ENCODE measurements around the gene KCNJ14. TPM values are rescaled to one million over a fixed set of nuclear protein-coding genes. Genes with fewer than 3 reads are reported as not detected.

The KCNJ14 gene
- polyA plus RNA-seq, 1 of the 3 experiments (the other 2 are of a cell fraction), result 1.2 TPM

DNA sequence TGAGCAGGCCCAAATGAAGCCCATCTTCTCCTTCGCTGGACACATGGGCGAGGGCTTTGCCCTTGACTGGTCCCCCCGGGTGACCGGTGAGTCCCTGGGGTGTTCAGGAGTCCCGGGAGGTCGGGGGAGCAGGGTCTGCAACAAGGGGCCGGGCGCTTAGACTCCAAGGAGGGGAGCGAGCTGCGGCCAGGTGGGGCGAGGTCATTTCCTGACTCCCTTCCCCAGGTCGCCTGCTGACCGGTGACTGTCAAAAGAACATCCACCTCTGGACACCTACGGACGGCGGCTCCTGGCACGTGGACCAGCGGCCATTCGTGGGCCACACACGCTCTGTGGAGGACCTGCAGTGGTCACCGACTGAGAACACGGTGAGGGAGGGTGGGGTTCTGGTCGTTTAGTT is 4.9 kb upstream of the KCNJ14 start:
- Histone ChIP-seq H2AFZ (ENCODE audit: low read depth) (no peak overlapping the region), H3K79me2 (ENCODE audit: insufficient read depth) (peaks cover 40% of the 10 kb centered on the region), H3F3A (replicated peaks; ENCODE audit: insufficient read depth) (peaks cover 8% of the 10 kb centered on the region), H3K9ac (no peak overlapping the region), H3K4me3 (ENCODE audit: low read depth in 2 of 2, low read length in 1 of 2) (no peak overlapping the region), H3K9me3 (no peaks in the 10 kb centered on the region), H4K20me1 (ENCODE audit: insufficient read depth) (no peaks in the 10 kb centered on the region), H3K27me3 (ENCODE audit: insufficient read depth) (no peaks in the 10 kb centered on the region), H3K4me1 (ENCODE audit: control insufficient read depth in 1 of 2, insufficient read depth in 2 of 2, low read depth in 1 of 2, low read length in 1 of 2) (peaks cover 0 to 5% of the 10 kb centered on the region in 2 experiments; a peak in 2 of 4 replicates), H3K9me2 (no peaks in the 10 kb centered on the region), H3K36me3 (replicated peaks in 1 of 2; ENCODE audit: control insufficient read depth in 1 of 2, insufficient read depth in 2 of 2, low read length in 1 of 2) (peaks cover 38% of the 10 kb centered on the region in 2 experiments), H3K4me2 (no peak overlapping the region), H3K27ac (ENCODE audit: low read depth in 2 of 2, low read length in 1 of 2) (no peak overlapping the region)
- TF ChIP-seq, protein P1, sequence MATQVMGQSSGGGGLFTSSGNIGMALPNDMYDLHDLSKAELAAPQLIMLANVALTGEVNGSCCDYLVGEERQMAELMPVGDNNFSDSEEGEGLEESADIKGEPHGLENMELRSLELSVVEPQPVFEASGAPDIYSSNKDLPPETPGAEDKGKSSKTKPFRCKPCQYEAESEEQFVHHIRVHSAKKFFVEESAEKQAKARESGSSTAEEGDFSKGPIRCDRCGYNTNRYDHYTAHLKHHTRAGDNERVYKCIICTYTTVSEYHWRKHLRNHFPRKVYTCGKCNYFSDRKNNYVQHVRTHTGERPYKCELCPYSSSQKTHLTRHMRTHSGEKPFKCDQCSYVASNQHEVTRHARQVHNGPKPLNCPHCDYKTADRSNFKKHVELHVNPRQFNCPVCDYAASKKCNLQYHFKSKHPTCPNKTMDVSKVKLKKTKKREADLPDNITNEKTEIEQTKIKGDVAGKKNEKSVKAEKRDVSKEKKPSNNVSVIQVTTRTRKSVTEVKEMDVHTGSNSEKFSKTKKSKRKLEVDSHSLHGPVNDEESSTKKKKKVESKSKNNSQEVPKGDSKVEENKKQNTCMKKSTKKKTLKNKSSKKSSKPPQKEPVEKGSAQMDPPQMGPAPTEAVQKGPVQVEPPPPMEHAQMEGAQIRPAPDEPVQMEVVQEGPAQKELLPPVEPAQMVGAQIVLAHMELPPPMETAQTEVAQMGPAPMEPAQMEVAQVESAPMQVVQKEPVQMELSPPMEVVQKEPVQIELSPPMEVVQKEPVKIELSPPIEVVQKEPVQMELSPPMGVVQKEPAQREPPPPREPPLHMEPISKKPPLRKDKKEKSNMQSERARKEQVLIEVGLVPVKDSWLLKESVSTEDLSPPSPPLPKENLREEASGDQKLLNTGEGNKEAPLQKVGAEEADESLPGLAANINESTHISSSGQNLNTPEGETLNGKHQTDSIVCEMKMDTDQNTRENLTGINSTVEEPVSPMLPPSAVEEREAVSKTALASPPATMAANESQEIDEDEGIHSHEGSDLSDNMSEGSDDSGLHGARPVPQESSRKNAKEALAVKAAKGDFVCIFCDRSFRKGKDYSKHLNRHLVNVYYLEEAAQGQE (IDR thresholded peaks at IDR 0.05; ENCODE audit: low read depth, low read length), result no peak
- TF ChIP-seq MAX (IDR thresholded peaks at IDR 0.05; ENCODE audit: low read depth) (no peak), RCOR1 (IDR thresholded peaks at IDR 0.05; ENCODE audit: low read length) (no peak), USF1 (IDR thresholded peaks at IDR 0.05; ENCODE audit: borderline replicate concordance, low read depth) (no peak), GABPA (IDR thresholded peaks at IDR 0.05; ENCODE audit: low read depth) (no peak), MXI1 (IDR thresholded peaks at IDR 0.05; ENCODE audit: low read depth, low read length) (no peak), RAD21 (IDR thresholded peaks at IDR 0.05; ENCODE audit: low read length) (no peak), FOXM1 (IDR thresholded peaks at IDR 0.05; ENCODE audit: low read depth) (no peak), RFX5 (IDR thresholded peaks at IDR 0.05; ENCODE audit: low read length) (no peak), FOSL2 (IDR thresholded peaks at IDR 0.05; ENCODE audit: borderline replicate concordance, low read depth) (no peak), YY1 (IDR thresholded peaks at IDR 0.05; ENCODE audit: low read depth) (no peak), NRF1 (IDR thresholded peaks at IDR 0.05; ENCODE audit: low read depth, low read length) (no peak), JUND (IDR thresholded peaks at IDR 0.05) (no peak), ELF1 (IDR thresholded peaks at IDR 0.05) (no peak), EZH2phosphoT487 (IDR thresholded peaks at IDR 0.05; ENCODE audit: borderline replicate concordance, low read depth) (no peak), SMC3 (IDR thresholded peaks at IDR 0.05; ENCODE audit: low read depth, low read length) (no peak)
- TF ChIP-seq, protein P2, sequence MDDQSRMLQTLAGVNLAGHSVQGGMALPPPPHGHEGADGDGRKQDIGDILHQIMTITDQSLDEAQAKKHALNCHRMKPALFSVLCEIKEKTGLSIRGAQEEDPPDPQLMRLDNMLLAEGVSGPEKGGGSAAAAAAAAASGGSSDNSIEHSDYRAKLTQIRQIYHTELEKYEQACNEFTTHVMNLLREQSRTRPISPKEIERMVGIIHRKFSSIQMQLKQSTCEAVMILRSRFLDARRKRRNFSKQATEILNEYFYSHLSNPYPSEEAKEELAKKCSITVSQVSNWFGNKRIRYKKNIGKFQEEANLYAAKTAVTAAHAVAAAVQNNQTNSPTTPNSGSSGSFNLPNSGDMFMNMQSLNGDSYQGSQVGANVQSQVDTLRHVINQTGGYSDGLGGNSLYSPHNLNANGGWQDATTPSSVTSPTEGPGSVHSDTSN (IDR thresholded peaks at IDR 0.05), result no peak
- POLR2A ChIA-PET, result no interaction called here
- DNase-seq, result peak; percentile 18
- 98% methylated on average over 10 of the region's 23 CpGs for WGBS (ENCODE audit: low lambda C conversion rate)
- CTCF ChIA-PET, result interaction anchor here (1.9 kb wide), 1 partner anchor 136 kb away, joined by 5 read pairs; no protein-coding TSS in a partner anchor

All from SK-N-SH (cell line).